GM19025 (cell line): Measurements from ENCODE around the gene MRFAP1.
"Not testable (repeated sequence)": the region's sequence is repeated elsewhere in the genome, so short reads cannot be mapped to it uniquely, and the experiment has no call there.

Experiments used
- ATAC-seq: cut with Tn5 transposase; IDR thresholded peaks from one replicate; pipeline ENCODE4 v1.9.1; 2021; ENCODE audit warnings: mild to moderate bottlenecking, low read depth, moderate library complexity; ENCODE audit not compliant: unreplicated experiment

Gene MRFAP1

DNA sequence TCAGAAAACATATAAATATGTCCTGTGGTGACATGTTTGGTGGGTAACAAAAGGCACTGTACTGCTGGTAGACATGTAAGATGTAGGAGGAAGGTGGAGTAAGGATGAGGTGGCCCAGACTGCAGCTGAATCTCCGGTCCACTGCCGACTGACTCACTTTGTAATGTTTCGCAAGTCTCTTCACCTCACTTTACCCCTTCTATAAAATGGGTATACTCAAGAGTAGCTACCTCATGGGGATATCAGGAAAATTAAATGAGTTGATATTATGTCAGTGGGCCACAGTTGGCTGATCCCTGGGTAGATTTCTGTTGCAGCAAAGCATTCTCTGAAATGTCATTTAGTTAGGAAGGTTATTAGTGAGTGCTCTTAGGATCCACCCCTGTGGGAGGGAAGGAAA lies 22.1 kb downstream of the MRFAP1 start:
- no peak for ATAC-seq

GRCh38 chr4:6663596-6664393 lies 23.3 kb downstream of the MRFAP1 start:
- no peak for ATAC-seq

DNA sequence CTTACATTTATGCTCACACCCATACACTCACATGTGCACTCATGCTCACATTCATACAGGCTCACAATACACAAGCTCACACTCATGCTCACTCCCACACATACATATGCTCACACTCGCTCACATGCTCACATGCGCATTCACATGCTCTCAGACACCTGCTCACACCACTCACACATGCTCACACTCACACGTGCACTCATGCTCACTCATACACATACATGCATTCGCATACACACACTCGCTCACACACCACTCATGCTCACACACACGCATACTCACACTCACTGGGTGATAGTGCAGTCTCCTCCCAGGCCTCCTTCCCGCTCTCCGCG lies 24.8 kb downstream of the MRFAP1 start:
- ATAC-seq: no peak

DNA sequence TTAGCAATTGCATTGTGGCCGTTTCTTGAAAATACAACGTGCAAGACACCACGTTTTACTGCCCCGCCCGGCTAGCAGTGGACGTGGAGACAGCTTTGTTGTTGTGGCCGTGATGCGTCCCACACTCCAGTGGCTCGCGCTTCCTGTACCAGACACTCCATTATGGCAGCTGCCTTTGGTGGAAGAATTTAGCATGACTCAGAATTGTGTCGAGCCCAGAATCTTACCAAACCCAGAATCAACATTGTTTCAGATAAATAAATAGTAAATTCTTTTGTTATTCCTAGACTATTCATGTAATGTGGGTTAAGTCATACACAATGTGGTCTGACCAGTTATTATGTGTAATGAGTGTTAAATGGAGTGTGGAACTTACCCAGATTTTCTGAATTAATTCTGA lies 27.9 kb downstream of the MRFAP1 start:
- ATAC-seq: no peak

DNA sequence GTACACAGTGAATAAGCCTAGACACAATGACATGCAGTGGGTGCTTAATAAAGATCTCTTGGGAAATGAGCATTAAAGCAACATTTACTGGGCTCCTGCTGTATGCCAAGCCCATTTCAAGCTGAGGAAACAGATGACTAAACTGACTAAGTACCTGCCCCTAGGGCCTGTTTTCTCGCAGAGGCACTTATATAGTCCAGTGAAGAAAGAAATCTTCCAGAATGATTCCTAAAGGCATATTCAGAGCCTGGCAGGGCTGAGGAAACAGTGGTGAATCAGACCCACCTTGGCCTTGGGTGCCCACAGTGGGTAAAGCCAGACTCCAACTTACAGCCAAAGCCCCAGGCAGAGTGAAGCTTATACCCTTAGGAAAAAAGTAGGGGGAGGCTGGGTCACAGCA lies 31.2 kb downstream of the MRFAP1 start:
- no peak for ATAC-seq

DNA sequence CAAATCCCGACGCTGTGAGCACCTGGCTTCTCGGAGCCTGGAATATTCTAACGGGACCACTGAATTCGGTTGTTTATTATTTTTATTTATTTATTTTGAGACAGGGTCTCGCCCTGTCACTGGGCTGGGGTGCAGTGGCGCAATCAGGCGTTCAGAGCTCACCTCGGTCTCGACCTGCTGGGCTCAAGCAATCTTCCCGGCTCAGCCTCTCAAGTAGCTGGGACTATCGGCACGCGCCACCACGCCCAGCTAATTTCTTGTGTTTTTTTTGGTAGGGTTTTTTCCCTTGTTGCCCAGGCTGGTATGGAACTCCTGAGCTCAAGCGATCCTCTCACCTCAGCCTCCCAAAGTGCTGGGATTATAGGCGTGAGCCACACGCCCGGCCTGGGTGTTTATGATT lies 31.6 kb downstream of the MRFAP1 start:
- no peak for ATAC-seq

GRCh38 chr4:6672541-6673190 lies 32.2 kb downstream of the MRFAP1 start:
- ATAC-seq: not testable (repeated sequence)

- not testable (repeated sequence) for ATAC-seq
These were observed 32.7 kb downstream of the MRFAP1 start for GRCh38 chr4:6673191-6673659.

GRCh38 chr4:6673660-6674499 lies 33.4 kb downstream of the MRFAP1 start:
- ATAC-seq: peak; percentile 75

DNA sequence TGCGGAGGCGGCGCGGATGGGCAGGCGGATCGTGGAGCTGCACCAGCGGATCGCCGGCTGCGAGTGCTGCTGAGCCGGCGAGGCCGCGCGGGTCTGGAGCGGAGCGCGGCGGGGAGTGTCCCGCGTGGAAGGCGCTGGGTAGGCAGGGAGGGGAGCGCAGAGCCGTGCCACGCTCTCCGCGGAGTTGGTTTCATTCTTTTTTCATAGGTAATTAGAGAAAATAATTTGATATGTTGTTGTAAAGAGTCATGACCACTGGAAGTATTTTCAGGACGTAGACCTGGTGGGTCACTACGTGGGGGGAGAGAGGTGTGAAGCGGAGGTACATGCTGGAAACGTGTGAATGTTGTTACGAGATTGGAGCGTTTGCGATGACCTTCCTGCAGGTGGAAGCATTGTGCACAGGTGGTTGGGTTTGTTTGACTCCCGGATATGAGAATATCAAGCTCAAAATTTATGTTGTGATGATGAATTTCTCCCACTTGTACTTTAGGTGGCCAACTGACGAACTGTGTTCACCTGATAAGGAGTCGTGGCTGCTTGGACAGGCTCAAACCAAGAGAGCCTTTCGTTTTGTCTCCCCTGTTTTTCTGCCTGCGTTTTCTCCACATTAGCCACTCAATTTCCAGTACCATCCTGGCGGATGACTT lies 34.1 kb downstream of the MRFAP1 start:
- ATAC-seq: peak; percentile 31

DNA sequence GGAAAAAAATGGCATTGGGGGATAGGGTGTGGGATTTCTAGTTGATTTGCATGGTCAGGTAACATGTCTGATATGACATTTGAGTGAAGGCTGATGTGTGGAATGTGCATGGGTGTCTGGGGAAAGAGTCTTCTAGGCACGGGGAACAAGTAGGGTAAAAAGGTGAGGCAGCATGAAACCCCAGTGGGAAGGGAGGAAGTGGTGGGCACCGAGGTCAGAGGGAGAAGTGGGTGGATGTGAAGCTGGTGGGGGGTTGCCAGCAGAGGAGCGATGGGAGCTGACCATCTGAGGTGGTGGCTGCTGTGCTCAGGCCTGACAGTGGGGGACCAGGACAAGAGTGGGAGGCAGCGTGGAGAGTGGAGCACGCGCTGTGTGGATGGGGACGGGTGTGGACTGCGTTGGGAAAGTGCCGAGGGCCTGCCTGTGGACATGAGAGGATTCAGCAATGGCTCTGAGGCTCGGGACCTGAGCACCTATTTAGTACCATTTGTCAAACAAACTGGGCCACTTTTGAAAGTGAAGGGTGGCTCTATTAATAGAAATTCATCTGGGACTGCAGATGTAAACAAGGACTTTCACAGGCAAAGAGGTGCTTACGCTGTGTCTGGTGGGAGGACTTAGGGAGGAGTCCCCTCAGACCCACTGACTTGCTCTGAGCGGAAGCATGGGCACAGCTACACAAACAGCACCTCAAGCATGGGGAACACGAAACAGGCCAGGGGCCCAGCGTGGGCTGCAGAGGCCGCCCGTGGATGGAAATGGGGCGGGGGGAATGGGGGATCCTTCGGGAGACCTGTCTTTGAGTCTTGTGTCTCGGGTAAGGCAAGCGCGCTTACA lies 36.5 kb downstream of the MRFAP1 start:
- no peak for ATAC-seq

GRCh38 chr4:6680372-6681034 lies 40.0 kb downstream of the MRFAP1 start:
- no peak for ATAC-seq

DNA sequence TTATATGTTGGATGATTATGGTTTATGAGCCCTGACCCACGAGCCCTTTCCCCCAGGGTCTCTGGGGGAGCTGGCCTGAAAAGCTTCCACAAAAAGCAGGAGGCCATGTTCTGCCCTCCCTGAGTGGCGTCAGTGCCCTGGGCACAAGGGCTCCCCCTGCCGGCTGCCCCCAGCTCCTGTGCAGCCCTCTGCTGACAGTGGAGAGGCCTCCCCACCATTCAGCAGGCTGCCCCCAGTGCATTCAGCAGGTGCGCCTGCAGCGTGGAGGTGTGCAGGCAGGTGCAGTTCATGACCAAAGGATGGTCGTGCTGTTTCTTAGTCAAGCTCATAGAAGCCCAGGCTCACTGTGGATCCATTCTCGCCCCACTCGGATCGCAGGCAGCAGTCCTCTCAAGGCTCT lies 40.7 kb downstream of the MRFAP1 start:
- no peak for ATAC-seq

DNA sequence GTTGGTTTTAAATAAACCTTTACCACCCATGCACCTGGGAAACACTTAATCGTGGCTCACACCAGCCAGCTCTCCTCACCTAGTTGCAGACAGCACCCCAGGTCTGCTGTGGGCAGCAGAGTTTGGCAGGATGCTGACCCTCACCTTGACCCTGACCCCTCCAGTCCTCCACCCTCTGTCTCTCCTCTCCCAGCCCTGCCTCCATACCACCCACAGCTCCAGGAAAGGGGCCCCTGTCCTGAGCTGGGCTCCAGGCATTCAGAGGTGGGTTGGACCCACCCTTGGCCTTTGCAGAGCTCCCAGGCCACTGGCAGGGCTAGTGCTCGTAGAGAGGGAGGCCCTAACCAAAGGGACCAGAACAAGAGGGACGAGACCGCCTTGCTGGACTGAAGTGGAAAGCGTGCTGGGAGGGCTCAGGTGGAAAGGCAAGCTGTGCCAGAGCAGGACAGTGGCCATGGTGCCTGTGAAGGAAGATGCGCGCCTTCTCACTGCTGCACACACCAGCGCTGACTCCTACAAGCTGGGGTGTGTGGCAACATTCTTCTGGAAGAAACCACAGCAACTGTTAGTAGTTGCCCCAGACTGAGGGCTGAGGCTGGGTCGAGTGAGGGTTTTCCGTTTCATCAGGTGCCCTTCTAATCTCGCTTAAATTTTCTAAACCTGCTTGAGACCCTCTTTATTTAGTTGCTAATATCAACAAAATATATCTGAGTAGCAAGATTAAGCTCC lies 42.5 kb downstream of the MRFAP1 start:
- ATAC-seq: no peak

GRCh38 chr4:6684656-6685055 lies 44.2 kb downstream of the MRFAP1 start:
- no peak for ATAC-seq

GRCh38 chr4:6686104-6686787 lies 45.8 kb downstream of the MRFAP1 start:
- ATAC-seq: no peak

DNA sequence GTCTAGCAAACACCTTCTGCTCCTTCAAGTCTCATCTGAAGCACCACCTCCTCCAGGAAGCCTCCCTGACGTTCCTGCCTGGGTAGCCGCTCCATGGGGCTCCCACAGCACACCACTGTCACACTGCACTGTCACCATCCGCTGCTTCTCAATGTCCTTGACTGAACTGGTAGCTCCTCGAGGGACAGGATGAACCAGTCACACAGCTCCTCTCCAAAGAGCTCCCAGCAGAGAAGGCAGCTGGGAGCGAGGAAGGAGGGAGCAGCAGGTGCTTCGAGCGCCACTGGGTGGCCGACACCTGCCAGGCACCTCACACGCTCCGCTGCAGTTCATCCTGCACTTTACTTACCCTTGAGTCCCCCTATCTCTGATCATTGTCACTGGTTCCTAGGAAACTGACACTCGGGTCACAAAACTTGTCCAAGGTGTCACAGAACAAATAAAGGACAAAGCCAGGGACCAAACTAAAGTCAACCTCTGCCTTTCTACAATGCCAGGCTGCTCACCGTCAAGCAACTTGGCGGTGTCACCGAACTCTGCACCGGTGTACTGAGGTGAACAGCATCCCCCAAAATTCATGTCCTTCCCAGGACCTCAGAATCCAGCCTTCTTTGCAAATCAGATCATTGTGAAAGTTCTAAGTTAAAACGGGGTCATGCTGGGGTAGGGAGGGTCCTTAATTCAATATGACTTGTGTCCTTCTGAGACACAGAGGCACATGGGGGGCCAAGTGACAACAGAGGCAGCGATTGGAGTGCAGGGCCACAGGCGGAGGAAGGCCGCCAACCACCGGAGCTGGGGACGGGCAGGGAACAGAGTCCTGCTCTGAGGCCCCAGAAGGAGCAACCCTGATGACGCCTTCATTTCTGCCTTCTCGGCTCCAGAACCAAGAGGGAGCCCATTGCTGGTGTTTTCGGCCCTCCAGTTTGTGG lies 47.7 kb downstream of the MRFAP1 start:
- no peak for ATAC-seq
